ENCODE results near the gene ZFAND4.
"Not testable (repeated sequence)": the region's sequence is repeated elsewhere in the genome, so short reads cannot be mapped to it uniquely, and the experiment has no call there.

Gene ZFAND4

GRCh38 chr10:45589868-45590267, 82.7 kb downstream of the ZFAND4 start:
- DNase-seq (ENCODE audit: low read depth): no peak

- no peak for DNase-seq (ENCODE audit: low read depth)
These were observed 83.6 kb downstream of the ZFAND4 start for GRCh38 chr10:45589009-45589408.

- no peak for DNase-seq (ENCODE audit: low read depth)
These were observed 86.3 kb downstream of the ZFAND4 start for GRCh38 chr10:45586028-45586824.

- DNase-seq (ENCODE audit: low read depth): no peak
These were observed 87.4 kb downstream of the ZFAND4 start for GRCh38 chr10:45585131-45585530.

GRCh38 chr10:45582386-45582781, 90.2 kb downstream of the ZFAND4 start:
- no peak for DNase-seq (ENCODE audit: low read depth)

- no peak for DNase-seq (ENCODE audit: low read depth)
These were observed 90.8 kb downstream of the ZFAND4 start for GRCh38 chr10:45581582-45582385.

- DNase-seq (ENCODE audit: low read depth): no peak
These were observed 91.4 kb downstream of the ZFAND4 start for GRCh38 chr10:45581216-45581549.

GRCh38 chr10:45580371-45581215, 92.0 kb downstream of the ZFAND4 start:
- no peak for DNase-seq (ENCODE audit: low read depth)

- DNase-seq (ENCODE audit: low read depth): no peak
These were observed 94.1 kb downstream of the ZFAND4 start for GRCh38 chr10:45578384-45578971.

- DNase-seq (ENCODE audit: low read depth): no peak
These were observed 96.5 kb downstream of the ZFAND4 start for GRCh38 chr10:45575966-45576597.

- not testable (repeated sequence) for DNase-seq (ENCODE audit: low read depth)
These were observed 97.4 kb downstream of the ZFAND4 start for GRCh38 chr10:45575032-45575761.

- no peak for DNase-seq (ENCODE audit: low read depth)
These were observed 103.1 kb downstream of the ZFAND4 start for GRCh38 chr10:45569471-45569870.

- no peak for DNase-seq (ENCODE audit: low read depth)
These were observed 106.2 kb downstream of the ZFAND4 start for GRCh38 chr10:45566415-45566814.

Measured in T-helper 22 cell (primary cell).